MM.1S (cell line): ENCODE data around the gene HMG20A.

ENCODE experiments used
- DNase-seq: peaks from one replicate; pipeline ENCODE4 v3.0.0-alpha.2; 2015
- H2AFZ ChIP-seq: fragments of 300-600 bp; sonication (generic); 2 replicates; pipeline ENCODE4 v1.6.0; 2016; ENCODE audit warnings: antibody characterized with exemption, low read length
- H3F3A ChIP-seq: fragments of 300-600 bp; sonication (generic); 2 replicates; pipeline ENCODE4 v1.6.1; 2016; ENCODE audit warnings: mild to moderate bottlenecking, antibody characterized with exemption, low read length, moderate library complexity, mixed read lengths; ENCODE audit not compliant: insufficient read depth
- H3K27ac ChIP-seq: fragments of 300-600 bp; sonication (generic); 2 replicates; pipeline ENCODE4 v1.5.1; 2016; ENCODE audit warnings: mild to moderate bottlenecking, low read length
- H3K27me3 ChIP-seq: fragments of 300-600 bp; sonication (generic); replicated peaks from 2 replicates; pipeline ENCODE4 v1.6.0; 2016; ENCODE audit warnings: low read length; ENCODE audit not compliant: insufficient read depth
- H3K36me3 ChIP-seq: fragments of 300-600 bp; sonication (generic); replicated peaks from 2 replicates; pipeline ENCODE4 v1.6.1; 2016; ENCODE audit warnings: mild to moderate bottlenecking, low read length, mixed read lengths; ENCODE audit not compliant: insufficient read depth
- H3K4me1 ChIP-seq: fragments of 300-600 bp; sonication (generic); 2 replicates; pipeline ENCODE4 v1.6.1; 2016; ENCODE audit warnings: low read length, mixed read lengths
- H3K4me2 ChIP-seq: fragments of 300-600 bp; sonication (generic); 2 replicates; pipeline ENCODE4 v1.6.0; 2016; ENCODE audit warnings: low read depth, low read length
- H3K4me3 ChIP-seq: fragments of 300-600 bp; sonication (generic); 2 replicates; pipeline ENCODE4 v1.5.1; 2016; ENCODE audit warnings: low read length, mixed read lengths
- H3K79me2 ChIP-seq: fragments of 300-600 bp; sonication (generic); 2 replicates; pipeline ENCODE4 v1.6.1; 2016; ENCODE audit warnings: mixed run types, low read length, mixed read lengths
- H3K9ac ChIP-seq: fragments of 300-600 bp; sonication (generic); 2 replicates; pipeline ENCODE4 v1.6.1; 2016; ENCODE audit warnings: low read length, mixed read lengths
- H3K9me2 ChIP-seq: fragments of 300-600 bp; sonication (generic); replicated peaks from 2 replicates; pipeline ENCODE4 v1.6.1; 2016; ENCODE audit warnings: mild to moderate bottlenecking, low read length, mixed read lengths; ENCODE audit not compliant: insufficient read depth
- H3K9me3 ChIP-seq: fragments of 300-600 bp; sonication (generic); replicated peaks from 2 replicates; pipeline ENCODE4 v1.6.1; 2016; ENCODE audit warnings: mild to moderate bottlenecking, low read length, mixed read lengths; ENCODE audit not compliant: insufficient read depth
- H4K20me1 ChIP-seq: fragments of 300-600 bp; sonication (generic); 2 replicates; pipeline ENCODE4 v1.6.1; 2016; ENCODE audit warnings: mild to moderate bottlenecking, low read length, moderate library complexity, mixed read lengths; ENCODE audit not compliant: insufficient read depth
- EZH2 ChIP-seq: fragments of 300-600 bp; sonication (generic); optimal IDR thresholded peaks from 2 replicates; pipeline ENCODE3; 2017; ENCODE audit warnings: low read depth, mild to moderate bottlenecking, antibody characterized with exemption, low read length, mixed read lengths
- EZH2phosphoT487 ChIP-seq: fragments of 300-600 bp; sonication (generic); IDR thresholded peaks from 2 replicates; pipeline ENCODE4 v1.6.1; 2018; ENCODE audit warnings: antibody characterized with exemption, low read length
- TF ChIP-seq, protein P1 (sequence below): fragments of 300-600 bp; sonication (generic); IDR thresholded peaks from 2 replicates; pipeline ENCODE4 v1.5.1; 2016; ENCODE audit warnings: antibody characterized with exemption, low read length, mixed read lengths

Gene HMG20A

DNA sequence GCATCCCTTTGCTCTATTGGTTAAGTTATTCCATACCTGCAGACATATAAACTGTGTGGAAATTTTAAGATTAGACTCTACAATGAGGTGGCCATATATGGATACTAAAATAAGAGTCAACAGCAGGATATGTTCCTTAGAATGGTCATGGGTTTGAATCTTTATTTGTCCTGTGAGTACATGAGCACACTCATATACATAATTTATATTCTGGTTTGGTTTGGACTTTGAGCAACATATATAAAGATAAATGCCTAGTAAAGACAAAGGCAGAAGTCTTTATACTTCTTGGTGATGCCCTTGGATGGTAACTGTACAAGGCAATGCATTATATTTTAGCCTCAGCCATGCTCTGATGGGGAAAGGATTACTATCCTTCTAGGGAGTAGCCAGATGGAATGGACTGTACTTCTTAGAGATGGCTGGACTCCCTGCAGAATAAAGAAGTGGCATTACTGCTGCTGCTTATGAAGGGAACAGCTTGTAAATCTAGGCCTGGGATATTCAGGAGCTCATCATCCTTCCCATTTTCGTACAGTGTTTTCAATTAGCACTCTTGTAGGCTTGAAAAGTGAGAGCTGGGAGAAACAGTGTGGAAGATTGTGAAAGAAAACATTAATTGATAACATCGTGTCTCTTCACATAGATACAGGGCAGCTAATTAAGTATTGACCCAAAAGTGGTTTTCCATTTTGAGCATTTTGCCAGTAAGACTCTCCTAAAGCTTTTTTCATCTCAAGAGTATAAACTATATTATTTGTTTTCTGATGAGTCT, 60.4 kb downstream of the HMG20A start:
- no peaks in the 10 kb centered on the region for H3K79me2 ChIP-seq
- H3K4me3 ChIP-seq: no peak overlapping the region
- no peaks in the 10 kb centered on the region; the same call in 1 of the 2 replicates for H3K36me3 ChIP-seq
- no peaks in the 10 kb centered on the region for H3K27me3 ChIP-seq
- H3K4me1 ChIP-seq: no peaks in the 10 kb centered on the region
- no peaks in the 10 kb centered on the region for H3K9me3 ChIP-seq
- H3K9me2 ChIP-seq: no peaks in the 10 kb centered on the region
- H3K4me2 ChIP-seq: no peak overlapping the region
- H3K9ac ChIP-seq: no peak overlapping the region
- TF ChIP-seq, protein P1, sequence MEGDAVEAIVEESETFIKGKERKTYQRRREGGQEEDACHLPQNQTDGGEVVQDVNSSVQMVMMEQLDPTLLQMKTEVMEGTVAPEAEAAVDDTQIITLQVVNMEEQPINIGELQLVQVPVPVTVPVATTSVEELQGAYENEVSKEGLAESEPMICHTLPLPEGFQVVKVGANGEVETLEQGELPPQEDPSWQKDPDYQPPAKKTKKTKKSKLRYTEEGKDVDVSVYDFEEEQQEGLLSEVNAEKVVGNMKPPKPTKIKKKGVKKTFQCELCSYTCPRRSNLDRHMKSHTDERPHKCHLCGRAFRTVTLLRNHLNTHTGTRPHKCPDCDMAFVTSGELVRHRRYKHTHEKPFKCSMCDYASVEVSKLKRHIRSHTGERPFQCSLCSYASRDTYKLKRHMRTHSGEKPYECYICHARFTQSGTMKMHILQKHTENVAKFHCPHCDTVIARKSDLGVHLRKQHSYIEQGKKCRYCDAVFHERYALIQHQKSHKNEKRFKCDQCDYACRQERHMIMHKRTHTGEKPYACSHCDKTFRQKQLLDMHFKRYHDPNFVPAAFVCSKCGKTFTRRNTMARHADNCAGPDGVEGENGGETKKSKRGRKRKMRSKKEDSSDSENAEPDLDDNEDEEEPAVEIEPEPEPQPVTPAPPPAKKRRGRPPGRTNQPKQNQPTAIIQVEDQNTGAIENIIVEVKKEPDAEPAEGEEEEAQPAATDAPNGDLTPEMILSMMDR: no peak
- TF ChIP-seq EZH2 (no peak), EZH2phosphoT487 (no peak)
- no peaks in the 10 kb centered on the region for H3F3A ChIP-seq
- no peak overlapping the region for H2AFZ ChIP-seq
- DNase-seq: no peak
- H3K27ac ChIP-seq: no peak overlapping the region
- no peaks in the 10 kb centered on the region for H4K20me1 ChIP-seq

DNA sequence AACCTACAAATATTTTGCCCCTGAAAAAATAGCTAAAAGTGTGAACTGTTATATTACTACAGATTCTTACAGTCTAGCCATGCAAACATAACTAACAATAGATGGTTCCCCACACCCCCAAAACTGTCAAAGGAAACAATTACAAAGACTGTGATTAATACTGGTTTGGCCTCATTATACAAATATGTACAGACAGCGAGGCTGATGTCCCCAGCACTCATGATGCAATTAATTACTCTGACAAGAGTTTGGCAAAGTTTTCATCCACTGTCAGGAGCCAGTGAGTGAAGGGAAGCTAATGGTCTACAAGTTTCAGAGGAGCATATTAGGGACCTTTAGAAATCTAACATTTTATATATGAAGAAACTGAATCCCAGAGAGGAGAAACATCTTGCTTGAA, 61.0 kb downstream of the HMG20A start:
- H4K20me1 ChIP-seq: no peaks in the 10 kb centered on the region
- H3K9ac ChIP-seq: no peak overlapping the region
- no peaks in the 10 kb centered on the region; the same call in 1 of the 2 replicates for H3K36me3 ChIP-seq
- H3K4me2 ChIP-seq: no peak overlapping the region
- H3K27ac ChIP-seq: no peak overlapping the region
- no peaks in the 10 kb centered on the region for H3K79me2 ChIP-seq
- no peaks in the 10 kb centered on the region for H3K27me3 ChIP-seq
- no peak for TF ChIP-seq EZH2phosphoT487
- TF ChIP-seq EZH2: no peak
- TF ChIP-seq, protein P1: no peak
- no peaks in the 10 kb centered on the region for H3F3A ChIP-seq
- H3K4me1 ChIP-seq: no peaks in the 10 kb centered on the region
- H3K9me2 ChIP-seq: no peaks in the 10 kb centered on the region
- no peak overlapping the region for H3K4me3 ChIP-seq
- no peak for DNase-seq
- H3K9me3 ChIP-seq: no peaks in the 10 kb centered on the region
- no peak overlapping the region for H2AFZ ChIP-seq

DNA sequence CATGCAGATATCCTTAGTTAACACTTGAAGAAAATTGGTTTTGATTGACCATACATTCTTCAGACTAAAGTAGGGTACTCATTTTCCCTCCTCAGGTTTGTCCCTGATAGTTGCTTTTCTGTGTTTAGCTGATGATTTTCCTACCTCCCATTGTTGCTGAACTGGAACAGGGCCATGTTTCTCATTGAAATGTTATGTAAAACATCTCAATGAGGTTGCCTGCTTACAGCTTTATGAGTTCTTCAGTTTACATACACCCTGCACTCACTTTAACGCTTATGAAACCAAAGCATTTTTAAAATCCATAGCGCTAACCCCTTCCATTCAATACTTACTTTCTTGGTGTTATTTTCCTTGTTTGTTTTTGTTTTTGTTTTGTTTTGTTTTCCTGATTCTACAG, 61.9 kb downstream of the HMG20A start:
- H3K9ac ChIP-seq: no peak overlapping the region
- H2AFZ ChIP-seq: no peak overlapping the region
- H3K4me1 ChIP-seq: no peaks in the 10 kb centered on the region; the same call in 1 of the 2 replicates
- no peak for DNase-seq
- no peaks in the 10 kb centered on the region for H3K79me2 ChIP-seq
- no peak overlapping the region for H3K4me3 ChIP-seq
- H3K27ac ChIP-seq: no peak overlapping the region
- no peaks in the 10 kb centered on the region for H3K27me3 ChIP-seq
- H3K9me3 ChIP-seq: no peaks in the 10 kb centered on the region
- H3K36me3 ChIP-seq: no peaks in the 10 kb centered on the region; the same call in 1 of the 2 replicates
- no peak for TF ChIP-seq EZH2
- no peak for TF ChIP-seq EZH2phosphoT487
- TF ChIP-seq, protein P1: no peak
- H3K4me2 ChIP-seq: no peak overlapping the region
- no peaks in the 10 kb centered on the region for H3F3A ChIP-seq
- H3K9me2 ChIP-seq: no peaks in the 10 kb centered on the region
- no peaks in the 10 kb centered on the region for H4K20me1 ChIP-seq
